LNCaP clone FGC (cell line): Measurements from ENCODE around the gene SAMD4B.

ENCODE experiments used
- DNase-seq: peaks from one replicate; pipeline ENCODE4 v3.0.0-alpha.2; 2011; ENCODE audit warnings: low read depth
- H3K4me3 ChIP-seq: 2 replicates; pipeline ENCODE4 v1.5.1; 2011; ENCODE audit warnings: mild to moderate bottlenecking, low read depth, low read length, control low read depth
- CTCF ChIP-seq: IDR thresholded peaks from 2 replicates; pipeline ENCODE4 v1.5.1; 2012; ENCODE audit warnings: mild to moderate bottlenecking; ENCODE audit not compliant: control insufficient read depth, insufficient read depth; ENCODE audit errors: extremely low read depth

SAMD4B gene

DNA sequence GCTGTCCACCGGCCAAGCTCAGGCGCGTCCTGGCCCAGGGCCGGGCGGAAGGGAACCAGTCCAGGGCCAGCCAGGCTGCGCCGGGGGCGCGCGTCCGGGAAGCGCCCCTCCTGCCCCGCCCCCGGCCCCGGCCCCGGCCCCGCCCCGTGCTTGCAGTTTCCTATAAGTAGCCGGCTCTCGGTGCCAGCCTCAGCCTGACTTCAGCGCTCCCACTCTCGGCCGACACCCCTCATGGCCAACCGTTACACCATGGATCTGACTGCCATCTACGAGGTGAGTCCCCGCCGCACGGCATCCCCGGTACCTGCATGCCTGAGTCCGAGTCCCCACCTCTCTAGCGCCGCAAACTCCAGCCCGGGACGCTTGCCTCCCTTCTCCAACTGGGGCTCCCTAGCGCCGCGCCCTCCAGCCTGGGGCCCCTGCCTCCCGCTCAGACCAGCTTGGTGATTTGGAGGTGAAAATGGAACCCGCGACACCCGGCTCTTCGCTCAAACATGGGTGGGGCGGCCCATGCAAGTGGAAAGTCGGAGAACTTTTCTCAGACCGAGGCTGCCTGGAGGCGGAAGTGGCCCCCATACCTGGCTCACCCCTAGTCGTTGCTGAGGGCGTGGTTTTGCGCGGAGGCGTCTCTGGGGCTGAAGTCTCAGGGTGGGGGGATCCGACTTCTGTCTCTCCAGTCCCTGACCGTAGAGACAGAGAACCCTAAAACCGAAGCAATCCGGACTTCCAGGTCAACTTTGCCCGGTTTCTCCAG is 64.6 kb downstream of the SAMD4B start, which contains the start of gene ZFP36:
Gene ZFP36 (plus strand): TSS at position 192 of the 754 bp plus-strand sequence. CDS start 58 bp downstream, at position 250.
- no peak for TF ChIP-seq CTCF
- no peak for DNase-seq
- H3K4me3 ChIP-seq, result peak within 1 kb of the TSS; percentile 98

- DNase-seq, result no peak
- TF ChIP-seq CTCF, result no peak
- H3K4me3 ChIP-seq, result peak overlapping the region; percentile 98
These were observed 65.1 kb downstream of the SAMD4B start for GRCh38 chr19:39407410-39407659.

GRCh38 chr19:39407660-39408391 is 65.6 kb downstream of the SAMD4B start:
- peak overlapping the region; percentile 98 for H3K4me3 ChIP-seq
- no peak for DNase-seq
- TF ChIP-seq CTCF, result no peak

- DNase-seq, result no peak
- TF ChIP-seq CTCF, result no peak
- H3K4me3 ChIP-seq, result peak overlapping the region; percentile 98
These were observed 66.4 kb downstream of the SAMD4B start for GRCh38 chr19:39408392-39409207.

DNA sequence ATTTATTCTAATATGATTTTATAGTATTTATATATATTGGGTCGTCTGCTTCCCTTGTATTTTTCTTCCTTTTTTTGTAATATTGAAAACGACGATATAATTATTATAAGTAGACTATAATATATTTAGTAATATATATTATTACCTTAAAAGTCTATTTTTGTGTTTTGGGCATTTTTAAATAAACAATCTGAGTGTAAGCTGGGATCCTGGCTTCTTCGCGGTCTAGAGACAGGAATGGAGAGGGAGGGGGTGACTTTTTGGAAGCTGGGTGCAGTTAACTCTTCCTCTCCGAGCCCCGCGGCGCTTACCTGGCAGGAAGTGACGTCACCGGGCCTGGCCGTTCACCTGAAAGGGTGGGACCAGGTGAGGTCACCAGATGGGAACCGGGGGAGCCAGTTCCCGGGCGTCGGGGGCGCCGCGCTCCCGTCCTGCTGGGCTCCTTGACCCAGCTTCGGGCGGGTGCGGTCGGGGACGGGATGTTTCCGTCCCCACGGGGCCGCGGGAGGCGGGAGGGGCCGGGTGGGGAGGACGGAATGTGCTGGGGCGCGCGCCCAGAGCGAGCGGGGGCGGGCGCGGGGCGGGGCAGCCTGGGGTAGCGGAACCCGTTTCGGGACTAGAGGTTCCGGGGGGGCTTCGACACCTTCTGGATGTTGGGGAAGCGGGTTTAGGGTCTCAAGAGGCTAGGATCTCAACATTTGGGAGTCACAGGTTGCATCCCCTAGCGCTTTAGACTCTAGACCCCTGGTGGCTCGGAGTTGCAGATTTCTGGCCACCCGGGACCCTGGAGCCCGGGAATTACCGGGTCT is 67.2 kb downstream of the SAMD4B start:
- peak overlapping the region; percentile 98 for H3K4me3 ChIP-seq
- DNase-seq, result peak; percentile 79
- TF ChIP-seq CTCF, result no peak
